HEK293 (cell line): ENCODE results near the gene MCM3AP.

Experiments
- AEBP2 ChIP-seq: fragments of 450-650 bp; formaldehyde crosslinking; IDR thresholded peaks from 2 replicates; pipeline ENCODE4 v1.5.1; 2016; ENCODE audit warnings: missing biosample characterization, missing genetic modification characterization, borderline replicate concordance
- ATF2 ChIP-seq: fragments of 450-650 bp; formaldehyde crosslinking; IDR thresholded peaks from 2 replicates; pipeline ENCODE4 v1.5.1; 2016; ENCODE audit warnings: missing biosample characterization, missing genetic modification characterization, low read depth
- BCL11B ChIP-seq: fragments of 450-650 bp; formaldehyde crosslinking; IDR thresholded peaks from 2 replicates; pipeline ENCODE4 v1.5.1; 2016; ENCODE audit warnings: low read depth, missing biosample characterization, missing genetic modification characterization
- KLF1 ChIP-seq: fragments of 450-650 bp; formaldehyde crosslinking; IDR thresholded peaks from 2 replicates; pipeline ENCODE4 v1.5.1; 2016; ENCODE audit warnings: missing biosample characterization, missing genetic modification characterization
- KLF9 ChIP-seq: fragments of 450-650 bp; formaldehyde crosslinking; IDR thresholded peaks from 2 replicates; pipeline ENCODE4 v1.5.1; 2016; ENCODE audit warnings: missing biosample characterization, missing genetic modification characterization, low read depth
- SCRT1 ChIP-seq: fragments of 450-650 bp; formaldehyde crosslinking; IDR thresholded peaks from 2 replicates; pipeline ENCODE4 v1.5.1; 2016; ENCODE audit warnings: missing biosample characterization, missing genetic modification characterization, borderline replicate concordance
- ZBTB11 ChIP-seq: fragments of 450-650 bp; formaldehyde crosslinking; conservative IDR thresholded peaks from 2 replicates; pipeline ENCODE4 v1.5.1; 2016; ENCODE audit warnings: low read depth, missing biosample characterization, missing genetic modification characterization
- ZBTB20 ChIP-seq: fragments of 450-650 bp; formaldehyde crosslinking; IDR thresholded peaks from 2 replicates; pipeline ENCODE4 v1.5.1; 2016; ENCODE audit warnings: missing biosample characterization, missing genetic modification characterization
- ZBTB8A ChIP-seq: fragments of 450-650 bp; formaldehyde crosslinking; IDR thresholded peaks from 2 replicates; pipeline ENCODE4 v1.5.1; 2016; ENCODE audit warnings: missing biosample characterization, missing genetic modification characterization
- ZFP41 ChIP-seq: fragments of 450-650 bp; formaldehyde crosslinking; IDR thresholded peaks from 2 replicates; pipeline ENCODE4 v1.5.1; 2016; ENCODE audit warnings: missing biosample characterization, missing genetic modification characterization, borderline replicate concordance
- ZFP69B ChIP-seq: fragments of 450-650 bp; formaldehyde crosslinking; IDR thresholded peaks from 2 replicates; pipeline ENCODE4 v1.5.1; 2016; ENCODE audit warnings: missing biosample characterization, missing genetic modification characterization
- ZNF114 ChIP-seq: fragments of 450-650 bp; formaldehyde crosslinking; IDR thresholded peaks from 2 replicates; pipeline ENCODE4 v1.5.0; 2017; ENCODE audit warnings: missing biosample characterization, missing genetic modification characterization
- ZNF121 ChIP-seq: fragments of 450-650 bp; formaldehyde crosslinking; IDR thresholded peaks from 2 replicates; pipeline ENCODE4 v1.5.1; 2016; ENCODE audit warnings: missing biosample characterization, missing genetic modification characterization
- ZNF146 ChIP-seq: fragments of 450-650 bp; formaldehyde crosslinking; IDR thresholded peaks from 2 replicates; pipeline ENCODE4 v1.5.1; 2016; ENCODE audit warnings: missing biosample characterization, missing genetic modification characterization
- ZNF280C ChIP-seq: fragments of 450-650 bp; formaldehyde crosslinking; IDR thresholded peaks from 2 replicates; pipeline ENCODE4 v1.5.1; 2016; ENCODE audit warnings: missing biosample characterization, missing genetic modification characterization
- ZNF292 ChIP-seq: fragments of 450-650 bp; formaldehyde crosslinking; IDR thresholded peaks from 2 replicates; pipeline ENCODE4 v1.5.1; 2016; ENCODE audit warnings: low read depth, missing biosample characterization, missing genetic modification characterization, borderline replicate concordance
- ZNF311 ChIP-seq: fragments of 450-650 bp; formaldehyde crosslinking; IDR thresholded peaks from 2 replicates; pipeline ENCODE4 v1.5.1; 2017; ENCODE audit warnings: missing biosample characterization, missing genetic modification characterization, borderline replicate concordance
- ZNF366 ChIP-seq: fragments of 450-650 bp; formaldehyde crosslinking; conservative IDR thresholded peaks from 2 replicates; pipeline ENCODE4 v1.5.1; 2016; ENCODE audit warnings: missing biosample characterization, missing genetic modification characterization
- ZNF426 ChIP-seq: fragments of 450-650 bp; formaldehyde crosslinking; IDR thresholded peaks from 2 replicates; pipeline ENCODE4 v1.5.1; 2017; ENCODE audit warnings: missing biosample characterization, missing genetic modification characterization, mild to moderate bottlenecking, inconsistent platforms, moderate library complexity
- ZNF513 ChIP-seq: fragments of 450-650 bp; IDR thresholded peaks from 2 replicates; pipeline ENCODE4 v1.5.1; 2018; ENCODE audit warnings: missing biosample characterization, missing genetic modification characterization
- ZNF548 ChIP-seq: fragments of 450-650 bp; formaldehyde crosslinking; IDR thresholded peaks from 2 replicates; pipeline ENCODE4 v1.5.1; 2016; ENCODE audit warnings: missing biosample characterization, missing genetic modification characterization
- ZNF560 ChIP-seq: fragments of 450-650 bp; formaldehyde crosslinking; IDR thresholded peaks from 2 replicates; pipeline ENCODE4 v1.5.1; 2017; ENCODE audit warnings: missing biosample characterization, missing genetic modification characterization, borderline replicate concordance
- ZNF639 ChIP-seq: fragments of 450-650 bp; formaldehyde crosslinking; IDR thresholded peaks from 2 replicates; pipeline ENCODE4 v1.5.1; 2016; ENCODE audit warnings: missing biosample characterization, missing genetic modification characterization
- ZNF692 ChIP-seq: fragments of 450-650 bp; formaldehyde crosslinking; IDR thresholded peaks from 2 replicates; pipeline ENCODE4 v1.5.1; 2016; ENCODE audit warnings: missing biosample characterization, missing genetic modification characterization
- ZNF747 ChIP-seq: fragments of 450-650 bp; formaldehyde crosslinking; IDR thresholded peaks from 2 replicates; pipeline ENCODE4 v1.5.1; 2016; ENCODE audit warnings: missing biosample characterization, missing genetic modification characterization
- ZNF830 ChIP-seq: fragments of 450-650 bp; IDR thresholded peaks from 2 replicates; pipeline ENCODE4 v1.5.0; 2018; ENCODE audit warnings: missing biosample characterization, missing genetic modification characterization, low read depth, mild to moderate bottlenecking, moderate library complexity

The MCM3AP gene

GRCh38 chr21:46228345-46229051 lies 56.9 kb downstream of the MCM3AP start, which contains the start of gene LSS (continued):
- TF ChIP-seq ZNF146 (tag by site-specific recombination) = peak; percentile 30; the same call in 1 of the 2 replicates
- 0 out of 2 replicates have a peak, but pooled peaks have one; percentile 29 for TF ChIP-seq ZNF548 (tag by site-specific recombination)
- TF ChIP-seq ZBTB11 (tag by site-specific recombination) = no peak
- TF ChIP-seq ZNF830 (tag by site-specific recombination) = no peak
- TF ChIP-seq ZNF311 (tag by site-specific recombination) = no peak
- peak; percentile 71; the same call in 1 of the 2 replicates for TF ChIP-seq ZBTB20 (tag by site-specific recombination)
- TF ChIP-seq ZBTB8A = peak; percentile 95
- TF ChIP-seq SCRT1 = no peak
- peak; percentile 50; the same call in 1 of the 2 replicates for TF ChIP-seq ZFP69B
- peak; percentile 87 for TF ChIP-seq KLF1 (tag by site-specific recombination)
- no peak for TF ChIP-seq ZNF121 (tag by site-specific recombination)
- no peak; the same call in 1 of the 2 replicates for TF ChIP-seq ZNF639 (tag by site-specific recombination)
- TF ChIP-seq ZNF366 = no peak
- TF ChIP-seq KLF9 (tag by site-specific recombination) = peak; percentile 89
- TF ChIP-seq ZNF426 = no peak
- TF ChIP-seq ZNF560 (tag by site-specific recombination) = no peak
- TF ChIP-seq ZNF747 (tag by site-specific recombination) = no peak
- TF ChIP-seq ZNF692 = peak; percentile 85
- TF ChIP-seq AEBP2 (tag by site-specific recombination) = no peak
- no peak for TF ChIP-seq ATF2 (tag by site-specific recombination)
- 0 out of 2 replicates have a peak, but pooled peaks have one; percentile 24 for TF ChIP-seq BCL11B (tag by site-specific recombination)
- TF ChIP-seq ZNF292 (tag by site-specific recombination) = no peak
- no peak for TF ChIP-seq ZNF513 (tag by site-specific recombination)
- no peak for TF ChIP-seq ZNF114 (tag by site-specific recombination)
- no peak for TF ChIP-seq ZNF280C
- TF ChIP-seq ZFP41 (tag by site-specific recombination) = no peak
